Heart right ventricle (tissue), 16 donors: ENCODE data around the gene ZBTB44. TPM values are rescaled to one million over a fixed set of nuclear protein-coding genes. Genes with fewer than 3 reads are reported as not detected.

Experiments used
- ATAC-seq, 8 donors: fragments of 200-7000 bp; cut with Tn5 transposase; one replicate each; pipeline ENCODE4 v1.9.1; 2020; ENCODE audit warnings: mild to moderate bottlenecking in 8 of 8, moderate library complexity in 8 of 8, moderate number of reproducible peaks in 1 of 8
- DNase-seq, 2 donors: peaks; one replicate each; pipeline ENCODE4 v3.0.0-alpha.2; 2020
- H3K27ac ChIP-seq, 10 donors: fragments of 200-600 bp; sonication (generic) in 2 of 10; one replicate each; pipeline versions ENCODE4 v1.5.0 to v1.8.0; 2020 to 2022; ENCODE audit warnings: mild to moderate bottlenecking in 3 of 10
- H3K27me3 ChIP-seq, 7 donors: fragments of 200-600 bp; one replicate each; pipeline ENCODE4 v1.8.0; 2021 to 2022; ENCODE audit warnings: mild to moderate bottlenecking in 2 of 7
- H3K36me3 ChIP-seq, 9 donors: fragments of 200-600 bp; sonication (generic) in 1 of 9; one replicate each; pipeline versions ENCODE4 v1.5.0 to v1.8.0; 2020 to 2022; ENCODE audit warnings: mild to moderate bottlenecking in 2 of 9
- H3K4me1 ChIP-seq, 9 donors: fragments of 200-600 bp; sonication (generic) in 1 of 9; one replicate each; pipeline versions ENCODE4 v1.5.0 to v1.8.0; 2020 to 2022; ENCODE audit warnings: mild to moderate bottlenecking in 4 of 9
- H3K4me3 ChIP-seq, 10 donors: fragments of 200-600 bp; sonication (generic) in 2 of 10; one replicate each; pipeline versions ENCODE4 v1.5.0 to v1.8.0; 2020 to 2022; ENCODE audit warnings: mild to moderate bottlenecking in 7 of 10, moderate library complexity in 2 of 10
- H3K9me3 ChIP-seq, 11 donors: fragments of 200-600 bp in 10 of 11; sonication (generic) in 2 of 11; one replicate each; pipeline versions ENCODE4 v1.5.0 to v1.8.0; 2013 to 2022; ENCODE audit warnings: mild to moderate bottlenecking in 2 of 11, control low read depth in 1 of 11, moderate library complexity in 1 of 11
- WGBS, 2 donors: extraction: QIAGEN DNeasy Blood & Tissue Kit; methylation state at CpG; one replicate each; pipeline ENCODE4 v1.1.7; 2013; ENCODE audit warnings: inconsistent platforms in 1 of 2; 5-methylcytosine and 5-hydroxymethylcytosine counted together
- intact Hi-C, 10 donors: fragments of 100-400 bp; cut with DNase I; formaldehyde crosslinking; loops; one replicate each; pipeline versions ENCODE4 v1.11.1 to v1.14.2; 2022
- polyA plus RNA-seq, 2 donors: library from polyadenylated mRNA; stranded (reverse); fragments of 200-250 nt; gene quantifications; one replicate each; pipeline ENCODE4 v1.2.3, GENCODE V29; 2013
- total RNA-seq, 10 donors: library from RNA; stranded (reverse); fragmentation: NEBNext Ultra II Directional in 3 of 10; extraction: Animal tissue kit (Norgen Biotek cat#: 25700) in 3 of 10; gene quantifications; one replicate each; pipeline versions ENCODE4 v1.2.1 to v1.2.4, GENCODE V29; 2021 to 2023
- TF ChIP-seq, protein P1 (sequence below), 9 donors: fragments of 200-600 bp; sonication (generic) in 2 of 9; IDR thresholded peaks; one replicate each; pipeline versions ENCODE4 v1.5.0 to v1.8.0; 2021 to 2022; ENCODE audit warnings: antibody characterized with exemption in 9 of 9, mild to moderate bottlenecking in 5 of 9, moderate library complexity in 1 of 9
- donor health status: Arrhythmogenic right ventricular cardiomyopathy.
- donor health status: ischemic (EF 13 %, LVEDD 7.1; RV severe dilation, severe dysfunction).
- donor health status: healthy with polysubstance abuse.
- donor health status: DM: no; HTN: yes; CAD: no.
- donor health status: DM: no; HTN: no; CAD: no.
- donor health status: ischemic (EF 25% LVEDD 6.9; RV normal size, moderate dysfunction).
- donor health status: ischemic (EF 25% LVEDD 5.7; RV mildly dilated, moderate dysfunction).
- donor health status: healthy.
- donor health status: DM: yes; HTN: yes; CAD: no.
- donor health status: Ischemic cardiomyopathy.
- donor health status: ischemic (EF 35%, LVEDD 5.7; RV mildly dilated, moderate dysfunction).
- donor health status: nonischemic (EF 11% LVEDD 7.7; RV severe dilation, severe dysfunction).
- donor health status: DM: yes; HTN: yes; CAD: no.
- donor health status: PGD.
- donor health status: ischemic (EF 29% LVEDD 5.4; RV normal size, mild dysfunction).
- donor health status: nonischemic (EF 23%, LVEDD 6.1; RV moderate dilation, normal function).

The ZBTB44 gene
- total and polyA plus RNA-seq, 12 donors, result 6.8 to 51.6 (median 39.3) TPM

DNA sequence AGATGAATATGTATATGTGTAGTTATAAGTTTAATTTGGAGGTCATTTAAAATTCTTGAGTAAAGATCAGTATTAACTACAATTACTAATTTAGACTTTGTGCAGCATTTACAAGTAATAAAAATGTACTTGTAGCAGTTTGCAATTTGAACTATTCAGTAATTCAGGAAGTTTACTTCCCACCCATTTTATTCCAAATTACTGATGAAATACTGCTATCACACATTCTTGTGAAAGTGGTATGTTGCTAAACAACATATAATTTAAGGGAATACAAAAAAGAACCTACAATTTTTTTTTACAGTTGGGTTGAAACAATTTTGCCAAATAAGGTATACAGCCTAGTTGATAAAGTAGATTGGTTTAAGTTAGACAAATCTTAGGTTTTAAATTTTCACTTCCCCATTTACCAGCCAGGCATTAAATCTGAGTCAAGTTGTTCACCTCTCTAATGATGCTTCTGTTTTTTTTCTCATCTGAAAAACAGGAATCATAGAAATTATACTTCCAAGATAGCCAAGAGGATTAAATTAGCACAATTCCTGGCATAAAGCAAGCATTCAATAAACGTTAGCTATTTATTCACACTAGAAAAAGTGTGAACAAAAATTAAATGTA lies 45.3 kb downstream of the ZBTB44 start:
- H3K4me3 ChIP-seq, result no peak overlapping the region
- DNase-seq, result no peak
- H3K27me3 ChIP-seq, result no peaks in the 10 kb centered on the region
- H3K9me3 ChIP-seq, result no peaks in the 10 kb centered on the region
- peaks cover 0 to 37% (median 6%) of the 10 kb centered on the region in 9 donors for H3K36me3 ChIP-seq
- peaks cover 0 to 9% (median 0%) of the 10 kb centered on the region in 9 donors for H3K4me1 ChIP-seq
- no peak for ATAC-seq
- intact Hi-C loops, result no loop called here
- no peak overlapping the region for H3K27ac ChIP-seq
- TF ChIP-seq, protein P1, sequence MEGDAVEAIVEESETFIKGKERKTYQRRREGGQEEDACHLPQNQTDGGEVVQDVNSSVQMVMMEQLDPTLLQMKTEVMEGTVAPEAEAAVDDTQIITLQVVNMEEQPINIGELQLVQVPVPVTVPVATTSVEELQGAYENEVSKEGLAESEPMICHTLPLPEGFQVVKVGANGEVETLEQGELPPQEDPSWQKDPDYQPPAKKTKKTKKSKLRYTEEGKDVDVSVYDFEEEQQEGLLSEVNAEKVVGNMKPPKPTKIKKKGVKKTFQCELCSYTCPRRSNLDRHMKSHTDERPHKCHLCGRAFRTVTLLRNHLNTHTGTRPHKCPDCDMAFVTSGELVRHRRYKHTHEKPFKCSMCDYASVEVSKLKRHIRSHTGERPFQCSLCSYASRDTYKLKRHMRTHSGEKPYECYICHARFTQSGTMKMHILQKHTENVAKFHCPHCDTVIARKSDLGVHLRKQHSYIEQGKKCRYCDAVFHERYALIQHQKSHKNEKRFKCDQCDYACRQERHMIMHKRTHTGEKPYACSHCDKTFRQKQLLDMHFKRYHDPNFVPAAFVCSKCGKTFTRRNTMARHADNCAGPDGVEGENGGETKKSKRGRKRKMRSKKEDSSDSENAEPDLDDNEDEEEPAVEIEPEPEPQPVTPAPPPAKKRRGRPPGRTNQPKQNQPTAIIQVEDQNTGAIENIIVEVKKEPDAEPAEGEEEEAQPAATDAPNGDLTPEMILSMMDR (IDR thresholded peaks at IDR 0.05), result no peak
- WGBS, 2 donors, result 53 to 61% methylated on average over 1 of the region's 1 CpG

GRCh38 chr11:130263351-130263750 lies 51.4 kb downstream of the ZBTB44 start:
- Histone ChIP-seq H3K27ac (no peak overlapping the region), H3K4me1 (peaks cover 0 to 6% (median 0%) of the 10 kb centered on the region in 9 donors), H3K36me3 (peaks cover 0 to 78% (median 10%) of the 10 kb centered on the region in 9 donors), H3K4me3 (no peak overlapping the region), H3K27me3 (no peaks in the 10 kb centered on the region), H3K9me3 (peaks cover 0 to 14% (median 0%) of the 10 kb centered on the region in 11 donors)
- TF ChIP-seq, protein P1 (IDR thresholded peaks at IDR 0.05), result no peak
- ATAC-seq (no peak), DNase-seq (no peak)
- intact Hi-C loops, result no loop called here
- WGBS, 2 donors, result 65 to 84% methylated on average over 5 of the region's 5 CpGs

DNA sequence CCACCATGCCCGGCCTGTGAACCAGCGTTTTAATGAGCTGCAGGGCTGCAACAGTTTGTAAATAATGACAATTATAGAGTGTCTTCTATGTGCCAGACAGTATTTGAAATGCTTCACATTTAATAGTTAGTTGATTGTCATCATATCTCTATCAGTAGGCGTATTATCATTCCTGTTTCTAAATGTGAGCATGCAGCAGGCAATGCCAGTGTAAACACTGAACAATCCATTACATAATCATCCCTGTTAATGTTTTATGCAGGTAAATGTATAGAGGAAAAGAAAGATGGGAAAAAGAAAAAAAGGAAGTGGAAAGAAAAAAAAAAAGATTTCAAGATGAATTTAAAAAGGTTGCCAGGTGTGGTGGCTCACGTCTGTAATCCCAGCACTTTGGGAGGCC lies 52.3 kb downstream of the ZBTB44 start:
- 83 to 88% methylated on average over 4 of the region's 4 CpGs for WGBS, 2 donors
- H3K4me3 ChIP-seq, result no peak overlapping the region
- DNase-seq (no peak), ATAC-seq (no peak)
- TF ChIP-seq, protein P1 (IDR thresholded peaks at IDR 0.05), result no peak
- peaks cover 0 to 68% (median 9%) of the 10 kb centered on the region in 9 donors for H3K36me3 ChIP-seq
- no peak overlapping the region for H3K27ac ChIP-seq
- H3K27me3 ChIP-seq, result no peaks in the 10 kb centered on the region
- intact Hi-C loops, result no loop called here
- peaks cover 0 to 16% (median 0%) of the 10 kb centered on the region in 11 donors for H3K9me3 ChIP-seq
- H3K4me1 ChIP-seq, result peaks cover 0 to 6% (median 0%) of the 10 kb centered on the region in 9 donors

GRCh38 chr11:130261571-130261970 lies 53.1 kb downstream of the ZBTB44 start:
- WGBS, 2 donors, result 73 to 83% methylated on average over 5 of the region's 5 CpGs
- Histone ChIP-seq H3K27me3 (no peaks in the 10 kb centered on the region), H3K9me3 (peaks cover 0 to 16% (median 0%) of the 10 kb centered on the region in 11 donors), H3K4me3 (no peak overlapping the region), H3K4me1 (peaks cover 0 to 6% (median 0%) of the 10 kb centered on the region in 9 donors), H3K27ac (no peak overlapping the region), H3K36me3 (peaks cover 0 to 62% (median 9%) of the 10 kb centered on the region in 9 donors)
- intact Hi-C loops, result no loop called here
- no peak for ATAC-seq
- DNase-seq, result no peak
- TF ChIP-seq, protein P1 (IDR thresholded peaks at IDR 0.05), result no peak
